HUES64 (cell line): ENCODE data around the gene TMCO4.

ENCODE experiments used
- H3K27ac ChIP-seq: 2 replicates; pipeline ENCODE4 v1.7.0; 2013; ENCODE audit warnings: low read depth, low read length, inconsistent platforms
- H3K27me3 ChIP-seq: 2 replicates; pipeline ENCODE4 v1.6.1; 2013; ENCODE audit warnings: mild to moderate bottlenecking, low read length; ENCODE audit not compliant: insufficient read depth
- H3K36me3 ChIP-seq: 2 replicates; pipeline ENCODE4 v1.6.1; 2013; ENCODE audit warnings: mild to moderate bottlenecking, low read length; ENCODE audit not compliant: insufficient read depth
- H3K4me1 ChIP-seq: 2 replicates; pipeline ENCODE4 v1.6.1; 2013; ENCODE audit warnings: mild to moderate bottlenecking, low read length, moderate library complexity; ENCODE audit not compliant: insufficient read depth
- H3K4me3 ChIP-seq: 2 replicates; pipeline ENCODE4 v1.5.1; 2013; ENCODE audit warnings: mild to moderate bottlenecking, low read length, moderate library complexity
- H3K9ac ChIP-seq: 2 replicates; pipeline ENCODE4 v1.6.1; 2013; ENCODE audit warnings: mild to moderate bottlenecking, low read depth, low read length
- H3K9me3 ChIP-seq: 2 replicates; pipeline ENCODE4 v1.6.1; 2013; ENCODE audit warnings: low read depth, low read length; ENCODE audit not compliant: insufficient read depth
- WGBS: fragments of 150-250, 120-280 bp; methylation state at CpG from one replicate; pipeline ENCODE4 v1.1.7; 2013; ENCODE audit warnings: missing lambda C conversion rate; 5-methylcytosine and 5-hydroxymethylcytosine counted together

TMCO4 gene

DNA sequence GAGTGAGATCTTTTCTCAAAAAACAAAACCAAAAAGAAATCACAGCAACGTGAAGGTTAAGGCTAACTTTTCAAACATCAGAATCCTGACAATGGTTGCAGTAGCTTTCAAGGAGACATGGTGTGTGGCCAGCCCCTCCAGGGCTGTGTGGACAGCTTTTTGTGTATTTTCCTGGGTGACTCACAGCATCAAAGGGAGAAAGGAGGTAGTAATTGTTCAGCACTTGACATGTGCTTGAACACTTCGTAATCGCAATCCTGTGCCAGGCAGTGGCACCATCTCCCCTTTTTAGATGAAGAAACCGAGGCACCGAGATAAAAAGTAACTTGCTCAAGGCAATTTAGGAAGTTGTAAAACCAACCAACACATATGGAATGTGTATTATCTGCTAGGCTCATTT is 145.3 kb downstream of the TMCO4 start:
- H3K9me3 ChIP-seq = no peaks in the 10 kb centered on the region
- H3K9ac ChIP-seq = peak overlapping the region; percentile 52
- H3K36me3 ChIP-seq = no peaks in the 10 kb centered on the region
- no peak overlapping the region for H3K4me3 ChIP-seq
- WGBS = 89% methylated on average over 5 of the region's 5 CpGs
- peak overlapping the region; percentile 53 for H3K27ac ChIP-seq
- H3K4me1 ChIP-seq = peaks cover 3% of the 10 kb centered on the region; the same call in 1 of the 2 replicates
- no peaks in the 10 kb centered on the region for H3K27me3 ChIP-seq

DNA sequence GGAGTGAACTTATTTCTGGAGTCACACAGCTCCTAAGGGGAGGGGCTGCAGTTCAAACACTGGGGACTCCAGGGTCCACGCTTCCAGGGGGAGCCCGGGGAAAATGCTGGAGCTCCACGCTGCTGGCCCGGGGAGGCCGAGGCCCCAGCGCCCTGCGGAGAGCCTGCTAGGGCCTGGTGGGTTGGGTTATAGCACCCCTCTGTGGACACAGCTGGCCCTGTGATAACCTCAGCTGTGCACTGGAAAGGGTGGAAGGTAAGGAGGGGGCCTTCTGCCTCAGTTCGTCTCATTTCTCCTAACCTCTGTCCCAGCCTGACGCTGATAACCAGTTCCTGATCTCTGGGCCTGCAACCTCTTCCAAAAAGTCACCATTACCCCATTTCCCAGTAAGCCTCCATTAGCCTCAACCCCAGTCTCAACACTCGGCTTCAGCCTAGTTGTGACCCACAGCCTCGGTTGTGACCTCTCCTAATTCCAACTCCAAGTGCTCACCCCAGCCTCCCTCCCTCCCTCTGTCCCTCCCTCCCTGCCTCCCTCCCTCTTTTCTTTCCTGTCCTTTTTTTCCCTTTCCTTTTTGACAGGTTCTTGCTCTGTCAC is 148.5 kb downstream of the TMCO4 start:
- Histone ChIP-seq H3K4me1 (peaks cover 3% of the 10 kb centered on the region; the same call in 1 of the 2 replicates), H3K27ac (no peak overlapping the region), H3K9me3 (no peaks in the 10 kb centered on the region), H3K27me3 (peaks cover 5% of the 10 kb centered on the region), H3K36me3 (no peaks in the 10 kb centered on the region), H3K9ac (no peak overlapping the region), H3K4me3 (no peak overlapping the region)
- WGBS = 31% methylated on average over 11 of the region's 11 CpGs

GRCh38 chr1:19650416-19651140 is 149.1 kb downstream of the TMCO4 start:
- Histone ChIP-seq H3K9ac (no peak overlapping the region), H3K4me1 (peaks cover 7% of the 10 kb centered on the region; the same call in 1 of the 2 replicates), H3K27ac (no peak overlapping the region), H3K9me3 (no peaks in the 10 kb centered on the region), H3K36me3 (no peaks in the 10 kb centered on the region), H3K27me3 (peaks cover 12% of the 10 kb centered on the region), H3K4me3 (no peak overlapping the region)
- 78% methylated on average over 11 of the region's 12 CpGs for WGBS

- 66% methylated on average over 10 of the region's 11 CpGs for WGBS
- Histone ChIP-seq H3K36me3 (no peaks in the 10 kb centered on the region), H3K9me3 (no peaks in the 10 kb centered on the region), H3K9ac (no peak overlapping the region), H3K4me1 (peaks cover 11% of the 10 kb centered on the region; the same call in 1 of the 2 replicates), H3K4me3 (no peak overlapping the region), H3K27me3 (peaks cover 30% of the 10 kb centered on the region), H3K27ac (no peak overlapping the region)
Observed at GRCh38 chr1:19648689-19649088, 151.0 kb downstream of the TMCO4 start.

GRCh38 chr1:19648239-19648638 is 151.5 kb downstream of the TMCO4 start:
- H3K36me3 ChIP-seq = no peaks in the 10 kb centered on the region
- H3K9me3 ChIP-seq = no peaks in the 10 kb centered on the region
- H3K9ac ChIP-seq = no peak overlapping the region
- no peak overlapping the region for H3K27ac ChIP-seq
- H3K4me1 ChIP-seq = peaks cover 11% of the 10 kb centered on the region; the same call in 1 of the 2 replicates
- 92% methylated on average over 14 of the region's 14 CpGs for WGBS
- H3K4me3 ChIP-seq = no peak overlapping the region
- peaks cover 34% of the 10 kb centered on the region for H3K27me3 ChIP-seq

DNA sequence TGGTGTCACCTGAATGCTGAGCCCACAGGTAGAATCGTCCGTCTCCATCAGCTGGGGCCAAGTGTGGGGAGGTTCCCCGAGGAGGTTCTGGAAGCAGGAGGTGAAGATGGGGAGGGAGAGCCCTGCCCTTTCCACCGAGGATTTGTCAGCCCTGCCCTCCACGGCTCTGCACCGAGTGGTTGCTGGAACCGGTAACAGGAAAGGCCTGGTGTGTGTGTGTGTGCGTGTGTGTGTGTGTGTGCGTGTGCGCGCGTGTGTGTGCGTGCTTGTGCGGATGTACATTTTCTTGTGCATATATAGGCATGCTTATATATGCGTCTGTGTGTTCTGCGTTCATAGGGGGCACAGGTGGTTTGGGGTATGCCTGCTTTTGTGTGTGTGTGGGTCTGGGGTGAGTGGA is 152.1 kb downstream of the TMCO4 start:
- Histone ChIP-seq H3K36me3 (no peaks in the 10 kb centered on the region), H3K4me1 (peaks cover 11% of the 10 kb centered on the region; the same call in 1 of the 2 replicates), H3K27me3 (peaks cover 40% of the 10 kb centered on the region), H3K9ac (no peak overlapping the region), H3K4me3 (no peak overlapping the region), H3K9me3 (no peaks in the 10 kb centered on the region), H3K27ac (no peak overlapping the region)
- WGBS = 94% methylated on average over 16 of the region's 16 CpGs

DNA sequence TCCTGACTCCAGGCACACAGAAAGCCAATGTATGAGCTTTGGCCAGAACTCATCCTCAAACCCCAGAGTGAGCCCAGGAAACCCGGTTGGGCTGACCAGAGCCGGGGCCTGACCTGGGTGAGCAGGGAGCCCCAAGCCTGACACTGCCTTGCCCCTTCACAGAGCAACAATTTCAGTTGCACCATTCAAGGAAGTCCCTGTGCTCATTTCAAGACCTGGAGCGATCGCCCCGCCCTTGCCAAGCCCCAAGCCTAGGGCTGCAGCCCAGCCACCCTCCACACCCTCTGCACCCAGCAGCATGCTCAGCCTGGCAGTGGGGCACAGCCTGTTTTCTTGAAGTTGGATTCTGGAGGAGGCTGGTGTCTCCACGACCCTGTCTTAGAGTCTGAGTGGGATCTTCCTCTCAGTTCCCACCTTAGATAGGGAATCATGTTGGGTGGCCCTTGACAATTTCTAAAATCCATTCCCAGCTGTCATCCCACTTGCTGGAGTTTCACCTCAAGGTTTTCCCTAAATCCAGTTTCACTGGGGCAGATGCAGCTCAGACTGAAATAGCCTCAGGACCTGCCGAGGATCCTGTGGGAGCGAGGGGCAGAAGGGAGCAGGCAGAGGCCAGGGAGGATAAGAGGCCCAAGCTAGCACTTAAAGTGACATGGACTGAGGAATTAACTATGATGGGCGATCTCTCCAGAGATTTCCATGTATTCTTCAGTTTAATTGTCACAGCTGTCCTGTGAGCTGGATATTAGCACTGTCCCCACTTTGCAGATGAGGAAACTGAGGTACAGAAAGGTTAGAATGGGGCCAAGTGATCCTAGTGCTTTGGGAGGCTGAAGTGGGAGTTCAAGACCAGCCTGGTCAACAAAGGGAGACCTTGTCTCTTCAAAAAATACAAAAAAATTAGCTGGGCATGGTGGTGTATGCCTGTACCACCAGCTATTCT is 153.1 kb downstream of the TMCO4 start:
- Histone ChIP-seq H3K27me3 (peaks cover 48% of the 10 kb centered on the region), H3K4me3 (no peak overlapping the region), H3K9ac (no peak overlapping the region), H3K27ac (no peak overlapping the region), H3K4me1 (peaks cover 11% of the 10 kb centered on the region; the same call in 1 of the 2 replicates), H3K36me3 (no peaks in the 10 kb centered on the region), H3K9me3 (no peaks in the 10 kb centered on the region)
- 83% methylated on average over 9 of the region's 9 CpGs for WGBS

DNA sequence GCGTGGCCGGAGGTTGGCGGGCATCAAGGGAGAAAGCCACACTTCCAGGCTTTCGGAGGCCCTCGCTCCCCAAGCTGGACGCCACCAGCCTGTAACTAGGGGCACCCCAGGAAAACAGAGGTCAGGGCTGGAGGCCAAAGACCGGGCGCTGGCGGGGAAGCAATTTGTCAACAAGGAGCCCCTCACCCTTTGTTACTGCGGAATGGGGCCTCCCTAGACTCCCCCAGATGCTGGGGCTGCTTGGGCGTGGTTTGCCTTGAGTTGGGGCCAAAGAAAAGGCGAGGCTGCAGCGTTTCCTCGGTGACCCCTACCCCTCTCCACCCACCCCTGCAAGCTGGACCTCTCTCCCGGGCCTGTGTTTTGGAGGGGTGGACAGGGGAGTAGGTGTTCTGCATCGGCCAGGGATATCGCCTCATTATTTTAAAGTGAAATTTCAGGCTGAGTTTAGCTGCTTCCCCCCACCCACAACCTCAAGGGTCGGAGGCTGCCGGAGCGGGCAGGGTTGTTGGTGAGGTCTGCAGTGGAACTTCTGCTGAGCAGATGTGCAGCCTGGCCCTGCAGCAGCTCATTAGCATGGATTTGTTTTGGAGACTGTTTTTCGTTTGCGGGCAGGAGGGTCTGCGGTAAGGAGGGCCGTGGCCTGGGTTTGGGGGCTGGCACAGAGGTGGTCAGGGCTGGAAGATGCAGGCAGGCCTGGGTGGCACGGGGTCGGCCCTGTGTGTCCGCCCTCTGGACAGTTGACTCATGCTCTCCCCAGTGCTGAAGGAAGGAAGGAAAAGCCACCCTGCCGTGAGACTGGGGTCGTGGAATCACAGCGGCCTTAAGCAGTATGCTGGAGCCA is 154.1 kb downstream of the TMCO4 start:
- no peaks in the 10 kb centered on the region for H3K9me3 ChIP-seq
- H3K4me1 ChIP-seq = 0 out of 2 replicates have a peak, but pooled peaks cover 8% of the 10 kb centered on the region
- peak overlapping the region; percentile 61 for H3K9ac ChIP-seq
- no peak overlapping the region for H3K27ac ChIP-seq
- 43% methylated on average over 25 of the region's 30 CpGs for WGBS
- no peaks in the 10 kb centered on the region for H3K36me3 ChIP-seq
- H3K27me3 ChIP-seq = peaks cover 56% of the 10 kb centered on the region
- peak overlapping the region; percentile 77 for H3K4me3 ChIP-seq

GRCh38 chr1:19644681-19645410 is 154.9 kb downstream of the TMCO4 start:
- peaks cover 8% of the 10 kb centered on the region; the same call in 1 of the 2 replicates for H3K4me1 ChIP-seq
- no peak overlapping the region for H3K27ac ChIP-seq
- no peaks in the 10 kb centered on the region for H3K36me3 ChIP-seq
- H3K27me3 ChIP-seq = peaks cover 56% of the 10 kb centered on the region
- peak overlapping the region; percentile 77 for H3K4me3 ChIP-seq
- under 1% methylated on average over 71 of the region's 71 CpGs for WGBS
- peak overlapping the region; percentile 61 for H3K9ac ChIP-seq
- H3K9me3 ChIP-seq = no peaks in the 10 kb centered on the region

GRCh38 chr1:19644395-19644680 is 155.4 kb downstream of the TMCO4 start:
- peaks cover 56% of the 10 kb centered on the region for H3K27me3 ChIP-seq
- no peak overlapping the region for H3K27ac ChIP-seq
- H3K9ac ChIP-seq = peak overlapping the region; percentile 61
- H3K9me3 ChIP-seq = no peaks in the 10 kb centered on the region
- H3K4me3 ChIP-seq = peak overlapping the region; percentile 77
- H3K36me3 ChIP-seq = no peaks in the 10 kb centered on the region
- WGBS = under 1% methylated on average over 51 of the region's 51 CpGs
- peaks cover 8% of the 10 kb centered on the region; the same call in 1 of the 2 replicates for H3K4me1 ChIP-seq
